ENCODE results near the gene ALPP. TPM values are rescaled to one million over a fixed set of nuclear protein-coding genes. Genes with fewer than 3 reads are reported as not detected.

Gene ALPP
- total RNA-seq, 2 experiments from 2014 or later, result not detected

DNA sequence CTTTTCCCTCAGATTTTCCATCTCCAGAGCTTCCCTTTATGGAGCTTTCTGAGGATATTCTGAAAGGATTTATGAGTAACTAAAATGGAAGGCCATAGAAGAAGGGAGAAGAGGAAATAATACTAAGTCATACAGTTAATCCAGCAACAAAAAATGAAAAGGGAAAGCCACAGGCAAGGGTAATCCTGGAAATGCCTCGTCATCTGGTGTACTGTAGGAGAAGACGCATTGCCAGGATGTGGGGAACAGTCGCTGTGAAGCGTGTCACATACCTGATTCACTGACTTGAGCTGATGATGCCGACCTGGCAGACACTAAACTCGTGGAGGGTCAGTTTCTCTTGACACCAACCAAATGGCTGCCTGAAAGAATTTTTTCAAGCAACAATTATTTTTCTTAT is 34.7 kb upstream of the ALPP start:
- no peaks in the 10 kb centered on the region for H4K20me1 ChIP-seq (ENCODE audit: insufficient read depth, low read length)
- H3K9me2 ChIP-seq (ENCODE audit: insufficient read depth, low read length), result no peaks in the 10 kb centered on the region
- ChIA-PET CTCF (ENCODE audit: unreplicated experiment) (no interaction called here), POLR2A (interaction anchor here (0.7 kb wide), 1 partner anchor 218 kb away, joined by 3 read pairs; no protein-coding TSS in a partner anchor)
- no peak overlapping the region for H3K27ac ChIP-seq (ENCODE audit: low read depth, low read length, poor library complexity, severe bottlenecking)
- intact Hi-C loops (cut with micrococcal nuclease; ENCODE audit: unreplicated experiment), result no loop called here
- H3K9me3 ChIP-seq (ENCODE audit: low read length), result no peaks in the 10 kb centered on the region
- H2AFZ ChIP-seq (ENCODE audit: low read length), result no peak overlapping the region
- no peak for TF ChIP-seq EZH2phosphoT487 (IDR thresholded peaks at IDR 0.05; ENCODE audit: borderline replicate concordance, low read depth, low read length)
- TF ChIP-seq, protein P1, sequence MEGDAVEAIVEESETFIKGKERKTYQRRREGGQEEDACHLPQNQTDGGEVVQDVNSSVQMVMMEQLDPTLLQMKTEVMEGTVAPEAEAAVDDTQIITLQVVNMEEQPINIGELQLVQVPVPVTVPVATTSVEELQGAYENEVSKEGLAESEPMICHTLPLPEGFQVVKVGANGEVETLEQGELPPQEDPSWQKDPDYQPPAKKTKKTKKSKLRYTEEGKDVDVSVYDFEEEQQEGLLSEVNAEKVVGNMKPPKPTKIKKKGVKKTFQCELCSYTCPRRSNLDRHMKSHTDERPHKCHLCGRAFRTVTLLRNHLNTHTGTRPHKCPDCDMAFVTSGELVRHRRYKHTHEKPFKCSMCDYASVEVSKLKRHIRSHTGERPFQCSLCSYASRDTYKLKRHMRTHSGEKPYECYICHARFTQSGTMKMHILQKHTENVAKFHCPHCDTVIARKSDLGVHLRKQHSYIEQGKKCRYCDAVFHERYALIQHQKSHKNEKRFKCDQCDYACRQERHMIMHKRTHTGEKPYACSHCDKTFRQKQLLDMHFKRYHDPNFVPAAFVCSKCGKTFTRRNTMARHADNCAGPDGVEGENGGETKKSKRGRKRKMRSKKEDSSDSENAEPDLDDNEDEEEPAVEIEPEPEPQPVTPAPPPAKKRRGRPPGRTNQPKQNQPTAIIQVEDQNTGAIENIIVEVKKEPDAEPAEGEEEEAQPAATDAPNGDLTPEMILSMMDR (conservative IDR thresholded peaks at IDR 0.05; ENCODE audit: low read length), result no peak
- no TSS peak for BruUV-seq (replicated peaks)
- no peaks in the 10 kb centered on the region for H3K36me3 ChIP-seq (ENCODE audit: insufficient read depth, low read length)
- H3K4me3 ChIP-seq (ENCODE audit: low read depth, low read length, poor library complexity, severe bottlenecking), result no peak overlapping the region
- no peak overlapping the region for H3K4me2 ChIP-seq (ENCODE audit: low read length)
- no peaks in the 10 kb centered on the region for H3K79me2 ChIP-seq (ENCODE audit: insufficient read depth, low read depth, low read length)
- no peaks in the 10 kb centered on the region for H3K4me1 ChIP-seq (ENCODE audit: insufficient read depth, low read length, poor library complexity, severe bottlenecking)
- no peak for DNase-seq (ENCODE audit: low spot score)

DNA sequence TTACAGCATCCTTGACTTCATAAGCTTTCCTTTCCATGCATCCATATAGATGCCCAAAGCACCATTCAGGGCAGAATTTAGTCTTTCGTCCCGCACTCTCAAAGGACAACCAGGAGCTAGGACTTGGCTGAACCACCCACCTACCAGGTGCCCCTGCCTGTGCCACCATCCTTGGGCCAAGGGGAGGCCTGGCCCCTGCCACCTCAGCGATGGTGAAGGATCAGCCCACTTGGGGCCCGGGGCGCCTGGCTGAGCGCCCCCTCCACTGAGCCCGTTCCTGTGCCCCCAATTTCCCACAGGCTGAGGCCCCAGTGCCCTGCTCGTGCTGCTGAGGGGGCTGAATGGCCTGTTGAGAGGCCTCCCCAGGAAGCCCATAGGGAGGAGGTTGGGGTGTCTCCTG is 33.3 kb upstream of the ALPP start:
- no peaks in the 10 kb centered on the region for H4K20me1 ChIP-seq (ENCODE audit: insufficient read depth, low read length)
- no peak overlapping the region for H3K27ac ChIP-seq (ENCODE audit: low read depth, low read length, poor library complexity, severe bottlenecking)
- CTCF ChIA-PET (ENCODE audit: unreplicated experiment), result interaction anchor here (0.6 kb wide), 1 partner anchor 10 kb away, joined by 3 read pairs; no protein-coding TSS in a partner anchor
- DNase-seq (ENCODE audit: low spot score), result no peak
- H3K4me2 ChIP-seq (ENCODE audit: low read length), result no peak overlapping the region
- no peak overlapping the region for H2AFZ ChIP-seq (ENCODE audit: low read length)
- no peaks in the 10 kb centered on the region for H3K9me2 ChIP-seq (ENCODE audit: insufficient read depth, low read length)
- H3K79me2 ChIP-seq (ENCODE audit: insufficient read depth, low read depth, low read length), result no peaks in the 10 kb centered on the region
- H3K4me1 ChIP-seq (ENCODE audit: insufficient read depth, low read length, poor library complexity, severe bottlenecking), result no peaks in the 10 kb centered on the region
- H3K9me3 ChIP-seq (ENCODE audit: low read length), result no peaks in the 10 kb centered on the region
- H3K4me3 ChIP-seq (ENCODE audit: low read depth, low read length, poor library complexity, severe bottlenecking), result no peak overlapping the region
- TF ChIP-seq, protein P1 (conservative IDR thresholded peaks at IDR 0.05; ENCODE audit: low read length), result no peak
- TF ChIP-seq EZH2phosphoT487 (IDR thresholded peaks at IDR 0.05; ENCODE audit: borderline replicate concordance, low read depth, low read length), result no peak
- BruUV-seq (replicated peaks), result no TSS peak
- intact Hi-C loops (cut with micrococcal nuclease; ENCODE audit: unreplicated experiment), result no loop called here
- POLR2A ChIA-PET, result interaction anchor here (0.7 kb wide), 1 partner anchor 1263 kb away, joined by 4 read pairs; no protein-coding TSS in a partner anchor
- H3K36me3 ChIP-seq (ENCODE audit: insufficient read depth, low read length), result no peaks in the 10 kb centered on the region

DNA sequence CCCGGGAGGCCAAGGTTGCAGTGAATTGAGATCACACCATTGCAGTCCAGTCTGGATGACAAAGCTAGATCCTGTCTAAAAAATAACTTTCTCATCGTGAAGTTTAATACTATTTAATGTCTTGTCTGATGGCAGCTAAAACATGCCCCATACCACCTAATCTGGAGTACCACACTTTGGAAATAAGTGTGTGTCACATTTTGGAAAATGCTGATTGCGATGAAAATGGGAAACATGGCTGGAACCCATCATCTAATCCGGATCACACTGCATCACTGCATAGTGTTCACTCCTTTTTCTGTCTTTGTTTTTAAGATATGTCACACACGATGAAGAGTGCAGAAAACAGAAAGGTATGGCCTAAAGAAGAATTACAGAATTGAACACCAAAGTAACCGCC is 31.2 kb upstream of the ALPP start:
- no peak for DNase-seq (ENCODE audit: low spot score)
- intact Hi-C loops (cut with micrococcal nuclease; ENCODE audit: unreplicated experiment), result no loop called here
- Histone ChIP-seq H3K79me2 (ENCODE audit: insufficient read depth, low read depth, low read length) (no peaks in the 10 kb centered on the region), H3K9me2 (ENCODE audit: insufficient read depth, low read length) (no peaks in the 10 kb centered on the region), H3K4me1 (ENCODE audit: insufficient read depth, low read length, poor library complexity, severe bottlenecking) (no peaks in the 10 kb centered on the region), H3K27ac (ENCODE audit: low read depth, low read length, poor library complexity, severe bottlenecking) (no peak overlapping the region), H2AFZ (ENCODE audit: low read length) (no peak overlapping the region), H3K9me3 (ENCODE audit: low read length) (no peaks in the 10 kb centered on the region), H3K4me3 (ENCODE audit: low read depth, low read length, poor library complexity, severe bottlenecking) (no peak overlapping the region), H4K20me1 (ENCODE audit: insufficient read depth, low read length) (no peaks in the 10 kb centered on the region), H3K4me2 (ENCODE audit: low read length) (no peak overlapping the region), H3K36me3 (ENCODE audit: insufficient read depth, low read length) (no peaks in the 10 kb centered on the region)
- no peak for TF ChIP-seq EZH2phosphoT487 (IDR thresholded peaks at IDR 0.05; ENCODE audit: borderline replicate concordance, low read depth, low read length)
- TF ChIP-seq, protein P1 (conservative IDR thresholded peaks at IDR 0.05; ENCODE audit: low read length), result no peak
- POLR2A ChIA-PET, result no interaction called here
- no TSS peak for BruUV-seq (replicated peaks)
- CTCF ChIA-PET (ENCODE audit: unreplicated experiment), result no interaction called here
